Measurements from ENCODE around the gene CREG1.

Gene CREG1

GRCh38 chr1:167594822-167595221 lies 41.3 kb upstream of the CREG1 start:
- Histone ChIP-seq H3K18ac (ENCODE audit: low read length) (no peak overlapping the region), H3K4me1 (ENCODE audit: control insufficient read depth in 1 of 2, insufficient read depth in 2 of 2, low read length in 2 of 2) (no peaks in the 10 kb centered on the region), H2BK120ac (ENCODE audit: insufficient read depth, low read length, poor library complexity) (no peak overlapping the region), H3K4ac (ENCODE audit: low read depth, low read length) (no peak overlapping the region), H4K12ac (ENCODE audit: low read depth, low read length) (no peak overlapping the region), H3K23ac (ENCODE audit: low read length) (no peak overlapping the region), H3K9ac (ENCODE audit: low read length) (no peak overlapping the region), H3K36me3 (ENCODE audit: control insufficient read depth in 1 of 2, insufficient read depth in 2 of 2, low read length in 2 of 2) (no peaks in the 10 kb centered on the region), H3K79me1 (ENCODE audit: low read length) (no peaks in the 10 kb centered on the region), H3K9me3 (ENCODE audit: insufficient read depth, low read depth, low read length) (no peaks in the 10 kb centered on the region), H3K4me2 (ENCODE audit: low read length) (no peak overlapping the region), H4K91ac (ENCODE audit: low read depth, low read length) (no peak overlapping the region), H3K27ac (ENCODE audit: low read depth, low read length) (no peak overlapping the region), H2BK5ac (ENCODE audit: low read depth, low read length, poor library complexity) (no peak overlapping the region), H2AK5ac (ENCODE audit: low read length) (no peak overlapping the region), H3K27me3 (ENCODE audit: insufficient read depth, low read length) (no peaks in the 10 kb centered on the region), H3K4me3 (ENCODE audit: low read depth, low read length) (no peak overlapping the region), H3K14ac (ENCODE audit: low read length) (no peak overlapping the region), H4K8ac (ENCODE audit: low read depth, low read length) (no peak overlapping the region), H2BK12ac (ENCODE audit: low read length) (no peak overlapping the region), H2AFZ (ENCODE audit: insufficient read depth, low read length, poor library complexity) (no peak overlapping the region), H3K79me2 (ENCODE audit: control insufficient read depth, insufficient read depth, low read length, poor library complexity) (no peaks in the 10 kb centered on the region)
- no CpG with 5 or more reads among the region's 6 CpGs for WGBS (ENCODE audit: extremely low coverage, insufficient coverage, insufficient read length)
- DNase-seq: no peak

- H2BK12ac ChIP-seq (ENCODE audit: low read length): no peak overlapping the region
- no peak overlapping the region for H3K4me2 ChIP-seq (ENCODE audit: low read length)
- no peak overlapping the region for H3K14ac ChIP-seq (ENCODE audit: low read length)
- no peaks in the 10 kb centered on the region for H3K36me3 ChIP-seq (ENCODE audit: control insufficient read depth in 1 of 2, insufficient read depth in 2 of 2, low read length in 2 of 2)
- no peaks in the 10 kb centered on the region for H3K9me3 ChIP-seq (ENCODE audit: insufficient read depth, low read depth, low read length)
- no peaks in the 10 kb centered on the region for H3K4me1 ChIP-seq (ENCODE audit: control insufficient read depth in 1 of 2, insufficient read depth in 2 of 2, low read length in 2 of 2)
- no peak overlapping the region for H3K27ac ChIP-seq (ENCODE audit: low read depth, low read length)
- H3K27me3 ChIP-seq (ENCODE audit: insufficient read depth, low read length): no peaks in the 10 kb centered on the region
- H2AFZ ChIP-seq (ENCODE audit: insufficient read depth, low read length, poor library complexity): no peak overlapping the region
- H3K4ac ChIP-seq (ENCODE audit: low read depth, low read length): no peak overlapping the region
- H2AK5ac ChIP-seq (ENCODE audit: low read length): no peak overlapping the region
- H4K8ac ChIP-seq (ENCODE audit: low read depth, low read length): no peak overlapping the region
- H3K79me1 ChIP-seq (ENCODE audit: low read length): no peaks in the 10 kb centered on the region
- H2BK5ac ChIP-seq (ENCODE audit: low read depth, low read length, poor library complexity): no peak overlapping the region
- no peak overlapping the region for H2BK120ac ChIP-seq (ENCODE audit: insufficient read depth, low read length, poor library complexity)
- H4K12ac ChIP-seq (ENCODE audit: low read depth, low read length): no peak overlapping the region
- WGBS (ENCODE audit: extremely low coverage, insufficient coverage, insufficient read length): no CpG with 5 or more reads among the region's 5 CpGs
- H3K4me3 ChIP-seq (ENCODE audit: low read depth, low read length): no peak overlapping the region
- H4K91ac ChIP-seq (ENCODE audit: low read depth, low read length): no peak overlapping the region
- no peak overlapping the region for H3K23ac ChIP-seq (ENCODE audit: low read length)
- H3K18ac ChIP-seq (ENCODE audit: low read length): no peak overlapping the region
- H3K9ac ChIP-seq (ENCODE audit: low read length): no peak overlapping the region
- no peak for DNase-seq
- no peaks in the 10 kb centered on the region for H3K79me2 ChIP-seq (ENCODE audit: control insufficient read depth, insufficient read depth, low read length, poor library complexity)
These were observed 40.3 kb upstream of the CREG1 start for GRCh38 chr1:167593860-167594259.

- Histone ChIP-seq H2BK120ac (ENCODE audit: insufficient read depth, low read length, poor library complexity) (no peak overlapping the region), H4K12ac (ENCODE audit: low read depth, low read length) (no peak overlapping the region), H3K4ac (ENCODE audit: low read depth, low read length) (no peak overlapping the region), H4K8ac (ENCODE audit: low read depth, low read length) (no peak overlapping the region), H3K27ac (ENCODE audit: low read depth, low read length) (no peak overlapping the region), H3K18ac (ENCODE audit: low read length) (no peak overlapping the region), H3K4me3 (ENCODE audit: low read depth, low read length) (no peak overlapping the region), H4K91ac (ENCODE audit: low read depth, low read length) (no peak overlapping the region), H3K23ac (ENCODE audit: low read length) (no peak overlapping the region), H3K9ac (ENCODE audit: low read length) (no peak overlapping the region), H3K4me1 (ENCODE audit: control insufficient read depth in 1 of 2, insufficient read depth in 2 of 2, low read length in 2 of 2) (no peaks in the 10 kb centered on the region), H3K27me3 (ENCODE audit: insufficient read depth, low read length) (no peaks in the 10 kb centered on the region), H2BK12ac (ENCODE audit: low read length) (no peak overlapping the region), H3K79me2 (ENCODE audit: control insufficient read depth, insufficient read depth, low read length, poor library complexity) (no peaks in the 10 kb centered on the region), H3K79me1 (ENCODE audit: low read length) (no peaks in the 10 kb centered on the region), H3K14ac (ENCODE audit: low read length) (no peak overlapping the region), H2AFZ (ENCODE audit: insufficient read depth, low read length, poor library complexity) (no peak overlapping the region), H3K4me2 (ENCODE audit: low read length) (no peak overlapping the region), H3K9me3 (ENCODE audit: insufficient read depth, low read depth, low read length) (no peaks in the 10 kb centered on the region), H3K36me3 (ENCODE audit: control insufficient read depth in 1 of 2, insufficient read depth in 2 of 2, low read length in 2 of 2) (no peaks in the 10 kb centered on the region), H2AK5ac (ENCODE audit: low read length) (no peak overlapping the region), H2BK5ac (ENCODE audit: low read depth, low read length, poor library complexity) (no peak overlapping the region)
- DNase-seq: no peak
These were observed 38.9 kb upstream of the CREG1 start for GRCh38 chr1:167592475-167592874.

- no peak overlapping the region for H2BK5ac ChIP-seq (ENCODE audit: low read depth, low read length, poor library complexity)
- no peak overlapping the region for H2BK12ac ChIP-seq (ENCODE audit: low read length)
- H3K4me1 ChIP-seq (ENCODE audit: control insufficient read depth in 1 of 2, insufficient read depth in 2 of 2, low read length in 2 of 2): no peaks in the 10 kb centered on the region
- no CpG with 5 or more reads among the region's 2 CpGs for WGBS (ENCODE audit: extremely low coverage, insufficient coverage, insufficient read length)
- H3K79me2 ChIP-seq (ENCODE audit: control insufficient read depth, insufficient read depth, low read length, poor library complexity): no peaks in the 10 kb centered on the region
- no peak overlapping the region for H3K14ac ChIP-seq (ENCODE audit: low read length)
- peaks cover under 1% of the 10 kb centered on the region for H3K27me3 ChIP-seq (ENCODE audit: insufficient read depth, low read length)
- no peak for DNase-seq
- no peak overlapping the region for H3K9ac ChIP-seq (ENCODE audit: low read length)
- H4K12ac ChIP-seq (ENCODE audit: low read depth, low read length): no peak overlapping the region
- H2AK5ac ChIP-seq (ENCODE audit: low read length): no peak overlapping the region
- H3K4me3 ChIP-seq (ENCODE audit: low read depth, low read length): no peak overlapping the region
- no peaks in the 10 kb centered on the region for H3K79me1 ChIP-seq (ENCODE audit: low read length)
- H3K23ac ChIP-seq (ENCODE audit: low read length): no peak overlapping the region
- H4K91ac ChIP-seq (ENCODE audit: low read depth, low read length): no peak overlapping the region
- no peaks in the 10 kb centered on the region for H3K9me3 ChIP-seq (ENCODE audit: insufficient read depth, low read depth, low read length)
- H2AFZ ChIP-seq (ENCODE audit: insufficient read depth, low read length, poor library complexity): no peak overlapping the region
- H3K4me2 ChIP-seq (ENCODE audit: low read length): no peak overlapping the region
- no peaks in the 10 kb centered on the region for H3K36me3 ChIP-seq (ENCODE audit: control insufficient read depth in 1 of 2, insufficient read depth in 2 of 2, low read length in 2 of 2)
- H3K27ac ChIP-seq (ENCODE audit: low read depth, low read length): no peak overlapping the region
- H3K18ac ChIP-seq (ENCODE audit: low read length): no peak overlapping the region
- no peak overlapping the region for H4K8ac ChIP-seq (ENCODE audit: low read depth, low read length)
- no peak overlapping the region for H3K4ac ChIP-seq (ENCODE audit: low read depth, low read length)
- no peak overlapping the region for H2BK120ac ChIP-seq (ENCODE audit: insufficient read depth, low read length, poor library complexity)
These were observed 34.8 kb upstream of the CREG1 start for GRCh38 chr1:167588361-167588760.

Data from trophoblast cell (in vitro differentiated cells and primary cell).